ENCODE data around the gene SORBS1.

Gene SORBS1

GRCh38 chr10:95480102-95480900 lies 80.9 kb downstream of the SORBS1 start:
- Histone ChIP-seq H3K27ac (peak overlapping the region; percentile 88 to 94), H3K4me3 (peak overlapping the region; percentile 16)
- DNase-seq (ENCODE audit: low spot score): no peak
- TF ChIP-seq CTCF (IDR thresholded peaks at IDR 0.05): no peak

- no peak overlapping the region for H3K4me3 ChIP-seq
- peak overlapping the region; percentile 88 to 94 for H3K27ac ChIP-seq
- DNase-seq (ENCODE audit: low spot score): peak; percentile 81
- TF ChIP-seq CTCF (IDR thresholded peaks at IDR 0.05): no peak
Observed at GRCh38 chr10:95478935-95479334, 82.2 kb downstream of the SORBS1 start.

- TF ChIP-seq CTCF (IDR thresholded peaks at IDR 0.05): no peak
Observed at GRCh38 chr10:95478185-95478584, 83.0 kb downstream of the SORBS1 start.

GRCh38 chr10:95477175-95477520 lies 84.0 kb downstream of the SORBS1 start:
- H3K4me3 ChIP-seq: peak overlapping the region; percentile 36
- peak overlapping the region; percentile 88 to 94 for H3K27ac ChIP-seq
- DNase-seq (ENCODE audit: low spot score): peak; percentile 79
- no peak for TF ChIP-seq CTCF (IDR thresholded peaks at IDR 0.05)

More at GRCh38 chr10:95478185-95478584, 83.0 kb downstream of the SORBS1 start:
- DNase-seq (ENCODE audit: low spot score): no peak
- Histone ChIP-seq H3K4me3 (no peak overlapping the region), H3K27ac (peak overlapping the region; percentile 88 to 94)

- peak overlapping the region; percentile 88 to 94 for H3K27ac ChIP-seq
- peak overlapping the region; percentile 36 for H3K4me3 ChIP-seq
- no peak for DNase-seq (ENCODE audit: low spot score)
- TF ChIP-seq CTCF (IDR thresholded peaks at IDR 0.05): no peak
Observed at GRCh38 chr10:95476469-95477174, 84.5 kb downstream of the SORBS1 start.

- H3K27ac ChIP-seq: peak overlapping the region; percentile 88 to 94
- no peak for TF ChIP-seq CTCF (IDR thresholded peaks at IDR 0.05)
- peak; percentile 74 for DNase-seq (ENCODE audit: low spot score)
- H3K4me3 ChIP-seq: no peak overlapping the region
Observed at GRCh38 chr10:95475827-95476468, 85.2 kb downstream of the SORBS1 start.

Measured in coronary artery (tissue), 2 donors.